Bladder microvascular endothelial cell (primary cell): ENCODE measurements around the gene PIBF1. TPM values are rescaled to one million over a fixed set of nuclear protein-coding genes. Genes with fewer than 3 reads are reported as not detected.

ENCODE experiments used
- total RNA-seq: library from RNA; depleted of rRNA; stranded (reverse); fragments of >200 nt; gene quantifications from 2 replicates; pipeline ENCODE4 v1.2.3, GENCODE V29; 2014

Gene PIBF1
- total RNA-seq, result 16.7 and 31.8 TPM in 2 replicates

DNA sequence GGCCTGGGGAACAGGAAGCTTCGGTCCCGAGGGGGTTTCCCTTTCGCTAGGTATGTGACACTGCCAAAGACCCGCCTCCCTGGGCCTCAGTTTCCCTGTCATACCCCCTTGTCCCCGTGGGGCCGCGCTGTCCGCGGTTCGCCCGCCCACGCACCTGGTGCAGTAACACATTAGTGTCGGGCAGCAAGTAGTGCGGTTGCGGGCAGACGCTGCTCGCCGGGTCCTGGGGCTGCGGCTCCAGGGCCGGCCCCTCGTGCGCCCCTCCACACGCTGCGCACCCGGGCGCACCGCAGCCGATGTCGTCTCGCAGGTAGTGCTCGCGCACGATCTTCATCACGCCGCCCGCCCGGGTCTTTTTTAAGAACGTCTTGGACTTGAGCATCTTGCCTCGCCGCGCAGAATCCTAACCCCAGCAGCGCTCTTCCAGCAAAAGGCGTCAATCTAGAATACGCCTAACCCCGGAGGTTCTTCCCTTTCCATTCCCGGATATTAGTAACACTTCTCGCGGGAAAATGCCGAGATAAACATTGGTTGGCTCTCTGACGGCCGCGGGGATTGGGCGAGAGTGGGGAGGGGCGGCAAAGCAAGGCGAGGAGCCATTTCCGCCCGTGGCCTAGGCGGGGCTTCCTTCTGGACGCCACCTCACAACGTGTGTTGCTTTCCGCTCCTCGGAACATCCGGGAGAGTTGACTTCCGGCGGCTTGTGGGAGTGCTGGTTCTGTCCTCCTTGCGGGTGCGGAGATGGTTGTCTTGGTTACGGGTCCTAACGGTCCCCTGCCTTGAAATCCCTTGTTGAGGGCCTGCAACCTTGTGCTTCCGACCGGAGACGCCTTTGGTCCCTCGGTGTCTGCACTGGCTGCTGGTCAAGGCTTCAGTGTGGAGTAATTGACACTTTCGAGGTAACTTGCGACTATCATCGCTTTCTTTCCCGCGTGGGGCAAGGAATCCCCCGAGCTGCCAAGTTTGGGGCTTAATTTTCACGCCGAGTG, at the start of gene PIBF1, which contains the start of gene DIS3:
Gene PIBF1 (plus strand): TSS at position 683 of the 989 bp plus-strand sequence. CDS start 1,337 bp downstream, outside the sequence.
Gene DIS3 (minus strand): TSS at position 450 of the 989 bp plus-strand sequence. CDS start 68 bp downstream, at position 382.

DNA sequence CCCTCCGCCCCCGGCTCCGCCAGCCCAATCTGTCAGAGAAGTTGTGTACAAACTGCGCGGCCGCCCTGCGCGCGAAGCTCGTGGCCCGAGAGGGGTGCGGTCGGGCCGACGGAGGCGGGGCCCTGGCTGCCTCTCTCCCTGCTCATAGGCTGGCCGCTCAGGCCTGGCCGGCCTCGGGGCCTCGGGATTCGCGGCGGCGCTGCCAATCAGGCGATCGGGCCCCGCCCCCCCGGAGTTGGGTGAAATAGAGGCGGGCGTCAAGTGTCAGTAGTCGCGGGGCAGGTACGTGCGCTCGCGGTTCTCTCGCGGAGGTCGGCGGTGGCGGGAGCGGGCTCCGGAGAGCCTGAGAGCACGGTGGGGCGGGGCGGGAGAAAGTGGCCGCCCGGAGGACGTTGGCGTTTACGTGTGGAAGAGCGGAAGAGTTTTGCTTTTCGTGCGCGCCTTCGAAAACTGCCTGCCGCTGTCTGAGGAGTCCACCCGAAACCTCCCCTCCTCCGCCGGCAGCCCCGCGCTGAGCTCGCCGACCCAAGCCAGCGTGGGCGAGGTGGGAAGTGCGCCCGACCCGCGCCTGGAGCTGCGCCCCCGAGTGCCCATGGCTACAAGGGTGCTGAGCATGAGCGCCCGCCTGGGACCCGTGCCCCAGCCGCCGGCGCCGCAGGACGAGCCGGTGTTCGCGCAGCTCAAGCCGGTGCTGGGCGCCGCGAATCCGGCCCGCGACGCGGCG, 277.0 kb downstream of the PIBF1 start, which contains the start of gene KLF5:
Gene KLF5 (plus strand): TSS at position 270 of the 724 bp plus-strand sequence. CDS start 323 bp downstream, at position 593.

Other genes starting within 250 kb of the PIBF1 start
- 7.6 and 11.8 TPM in 2 replicates for gene MZT1, start 54.5 kb upstream of the PIBF1 start, total RNA-seq
- gene BORA, start 54.2 kb upstream of the PIBF1 start, total RNA-seq, result 5.0 and 5.8 TPM in 2 replicates
- gene DIS3, start 233 bp upstream of the PIBF1 start, total RNA-seq, result 21.0 and 53.5 TPM in 2 replicates